GM10248 (cell line): Measurements from ENCODE around the gene DEPDC1.
A peak's percentile ranks its signal among the peaks of the same experiment; 100 is the strongest.

Source experiments
- CTCF ChIA-PET: fragments of 300-600 bp; sonication (Branson Sonifier 250); formaldehyde crosslinking; extraction: SDS; loops from one replicate; lab custom pipeline; 2021; ENCODE audit warnings: antibody characterized with exemption; lab: Yijun Ruan, JAX
- POLR2A ChIA-PET: fragments of 350-650 bp; sonication (Branson Sonifier 250); formaldehyde crosslinking; extraction: SDS; loops from one replicate; lab custom pipeline; 2020; ENCODE audit warnings: antibody characterized with exemption; lab: Yijun Ruan, JAX
- DNase-seq: peaks from one replicate; pipeline ENCODE4 v3.0.0; 2012; ENCODE audit errors: extremely low spot score
- CTCF ChIP-seq: IDR thresholded peaks from 2 replicates; pipeline ENCODE4 v1.5.1; 2012; ENCODE audit warnings: mild to moderate bottlenecking, low read depth; ENCODE audit errors: extremely low read depth, missing control alignments, control extremely low read depth

DEPDC1 gene

GRCh38 chr1:68470388-68470970, 26.4 kb downstream of the DEPDC1 start:
- DNase-seq, result no peak
- TF ChIP-seq CTCF, result peak; percentile 45
- CTCF ChIA-PET, result interaction anchor here (0.8 to 4.6 kb wide), 10 partner anchors 9 to 1269 kb away, joined by 3 to 13 read pairs (median 4); no protein-coding TSS in a partner anchor
- POLR2A ChIA-PET, result no interaction called here

- DNase-seq, result no peak
- POLR2A ChIA-PET, result no interaction called here
- no peak for TF ChIP-seq CTCF
These were observed 32.0 kb downstream of the DEPDC1 start for GRCh38 chr1:68464891-68465290.

GRCh38 chr1:68460935-68461334, 35.9 kb downstream of the DEPDC1 start:
- no peak for TF ChIP-seq CTCF
- CTCF ChIA-PET, result interaction anchor here (1.1 to 1.8 kb wide), 3 partner anchors 9 to 130 kb away, joined by 3 to 6 read pairs (median 4); no protein-coding TSS in a partner anchor
- POLR2A ChIA-PET, result no interaction called here
- DNase-seq, result no peak

More at GRCh38 chr1:68464891-68465290, 32.0 kb downstream of the DEPDC1 start:
- CTCF ChIA-PET, result interaction anchor here (1.3 kb wide), 1 partner anchor 13 kb away, joined by 6 read pairs; no protein-coding TSS in a partner anchor

GRCh38 chr1:68459796-68460195, 37.1 kb downstream of the DEPDC1 start:
- no peak for TF ChIP-seq CTCF
- ChIA-PET POLR2A (no interaction called here), CTCF (interaction anchor here (1.7 kb wide), 1 partner anchor 10 kb away, joined by 4 read pairs; no protein-coding TSS in a partner anchor)
- no peak for DNase-seq

- no peak for TF ChIP-seq CTCF
- ChIA-PET POLR2A (no interaction called here), CTCF (interaction anchor here (1.0 to 1.7 kb wide), 2 partner anchors 11 to 16 kb away, joined by 4 read pairs; no protein-coding TSS in a partner anchor)
- no peak for DNase-seq
These were observed 37.8 kb downstream of the DEPDC1 start for GRCh38 chr1:68459091-68459490.

- POLR2A ChIA-PET, result no interaction called here
- CTCF ChIA-PET, result no interaction called here
- TF ChIP-seq CTCF, result no peak
- DNase-seq, result no peak
These were observed 40.7 kb downstream of the DEPDC1 start for GRCh38 chr1:68456202-68456601.

GRCh38 chr1:68454534-68454933, 42.3 kb downstream of the DEPDC1 start:
- no peak for TF ChIP-seq CTCF
- POLR2A ChIA-PET, result no interaction called here
- CTCF ChIA-PET, result no interaction called here
- no peak for DNase-seq
